Measurements from ENCODE around the gene EGFR.

DNA sequence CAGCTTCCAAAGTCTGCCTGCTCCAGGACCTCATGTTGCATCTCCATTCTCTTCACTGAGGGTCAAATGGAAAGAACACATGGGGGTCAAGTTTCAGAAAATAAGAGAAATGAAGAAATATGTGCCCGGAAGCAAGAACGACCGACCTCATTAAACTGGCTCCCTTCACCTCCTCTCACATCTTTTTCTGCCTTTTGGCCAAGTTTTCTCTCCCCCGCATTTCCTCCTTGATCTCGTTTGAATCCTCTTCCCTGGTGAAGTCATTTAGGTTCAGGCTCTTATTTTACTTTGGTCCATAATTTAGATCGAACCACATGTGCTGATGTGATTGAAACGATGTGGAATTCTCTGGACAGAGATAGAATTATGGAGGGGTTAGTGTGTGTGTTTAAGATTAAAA, 44.2 kb downstream of the EGFR start:
- TF ChIP-seq, protein P1, sequence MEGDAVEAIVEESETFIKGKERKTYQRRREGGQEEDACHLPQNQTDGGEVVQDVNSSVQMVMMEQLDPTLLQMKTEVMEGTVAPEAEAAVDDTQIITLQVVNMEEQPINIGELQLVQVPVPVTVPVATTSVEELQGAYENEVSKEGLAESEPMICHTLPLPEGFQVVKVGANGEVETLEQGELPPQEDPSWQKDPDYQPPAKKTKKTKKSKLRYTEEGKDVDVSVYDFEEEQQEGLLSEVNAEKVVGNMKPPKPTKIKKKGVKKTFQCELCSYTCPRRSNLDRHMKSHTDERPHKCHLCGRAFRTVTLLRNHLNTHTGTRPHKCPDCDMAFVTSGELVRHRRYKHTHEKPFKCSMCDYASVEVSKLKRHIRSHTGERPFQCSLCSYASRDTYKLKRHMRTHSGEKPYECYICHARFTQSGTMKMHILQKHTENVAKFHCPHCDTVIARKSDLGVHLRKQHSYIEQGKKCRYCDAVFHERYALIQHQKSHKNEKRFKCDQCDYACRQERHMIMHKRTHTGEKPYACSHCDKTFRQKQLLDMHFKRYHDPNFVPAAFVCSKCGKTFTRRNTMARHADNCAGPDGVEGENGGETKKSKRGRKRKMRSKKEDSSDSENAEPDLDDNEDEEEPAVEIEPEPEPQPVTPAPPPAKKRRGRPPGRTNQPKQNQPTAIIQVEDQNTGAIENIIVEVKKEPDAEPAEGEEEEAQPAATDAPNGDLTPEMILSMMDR (IDR thresholded peaks at IDR 0.05) = no peak
- TF ChIP-seq EP300 (IDR thresholded peaks at IDR 0.05) = no peak

Measured in esophagus muscularis mucosa (tissue), 3 donors.